Measurements from ENCODE around the gene ALK. TPM values are rescaled to one million over a fixed set of nuclear protein-coding genes. Genes with fewer than 3 reads are reported as not detected.

ALK gene
- total RNA-seq, 1 experiment from 2014 or later, result not detected

DNA sequence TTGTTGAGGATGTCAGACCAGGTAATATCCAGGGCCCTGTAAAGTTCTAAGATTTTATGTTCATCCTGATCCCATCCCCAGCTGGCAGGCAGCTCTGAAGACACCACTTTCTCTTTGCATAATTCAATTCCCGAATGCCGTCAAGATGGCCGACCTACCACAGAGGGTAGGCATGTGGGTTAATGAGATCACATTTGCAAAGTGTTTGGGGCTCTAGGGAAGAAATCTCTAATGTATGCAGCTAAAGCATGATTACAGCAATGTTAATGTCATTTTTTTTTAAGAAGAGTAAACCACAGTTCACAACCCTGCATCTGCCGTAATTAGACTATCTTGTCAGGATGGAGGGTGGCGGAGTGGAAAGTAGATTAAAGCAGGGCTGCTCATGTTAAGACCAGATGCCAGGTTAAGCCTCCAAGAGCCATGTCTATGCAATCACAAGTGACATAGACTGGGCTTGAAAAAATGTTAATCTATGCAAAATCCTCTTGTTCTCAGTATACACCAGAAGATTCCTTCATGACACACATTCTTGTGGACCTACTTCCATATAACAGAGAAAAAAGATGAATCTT is 131.4 kb downstream of the ALK start:
- no peak overlapping the region for H3K4ac ChIP-seq (ENCODE audit: low read depth, low read length)
- H3K4me1 ChIP-seq (ENCODE audit: insufficient read depth, low read length), result no peaks in the 10 kb centered on the region
- no peak overlapping the region for H3K23ac ChIP-seq (ENCODE audit: insufficient read length, low read depth, low read length)
- H3K4me3 Mint-ChIP-seq, result no peak overlapping the region
- H2BK12ac ChIP-seq (ENCODE audit: insufficient read length, low read depth, low read length), result no peak overlapping the region
- no peak overlapping the region for H3T11ph ChIP-seq (ENCODE audit: low read length)
- H4K5ac ChIP-seq (ENCODE audit: insufficient read length, low read depth, low read length), result no peak overlapping the region
- H3K27me3 Mint-ChIP-seq (ENCODE audit: low read depth), result no peaks in the 10 kb centered on the region; the same call in none of the 2 replicates
- TF ChIP-seq, protein P1, sequence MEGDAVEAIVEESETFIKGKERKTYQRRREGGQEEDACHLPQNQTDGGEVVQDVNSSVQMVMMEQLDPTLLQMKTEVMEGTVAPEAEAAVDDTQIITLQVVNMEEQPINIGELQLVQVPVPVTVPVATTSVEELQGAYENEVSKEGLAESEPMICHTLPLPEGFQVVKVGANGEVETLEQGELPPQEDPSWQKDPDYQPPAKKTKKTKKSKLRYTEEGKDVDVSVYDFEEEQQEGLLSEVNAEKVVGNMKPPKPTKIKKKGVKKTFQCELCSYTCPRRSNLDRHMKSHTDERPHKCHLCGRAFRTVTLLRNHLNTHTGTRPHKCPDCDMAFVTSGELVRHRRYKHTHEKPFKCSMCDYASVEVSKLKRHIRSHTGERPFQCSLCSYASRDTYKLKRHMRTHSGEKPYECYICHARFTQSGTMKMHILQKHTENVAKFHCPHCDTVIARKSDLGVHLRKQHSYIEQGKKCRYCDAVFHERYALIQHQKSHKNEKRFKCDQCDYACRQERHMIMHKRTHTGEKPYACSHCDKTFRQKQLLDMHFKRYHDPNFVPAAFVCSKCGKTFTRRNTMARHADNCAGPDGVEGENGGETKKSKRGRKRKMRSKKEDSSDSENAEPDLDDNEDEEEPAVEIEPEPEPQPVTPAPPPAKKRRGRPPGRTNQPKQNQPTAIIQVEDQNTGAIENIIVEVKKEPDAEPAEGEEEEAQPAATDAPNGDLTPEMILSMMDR (conservative IDR thresholded peaks at IDR 0.05), result no peak
- no peak overlapping the region for H3K18ac ChIP-seq (ENCODE audit: insufficient read length, low read depth, low read length)
- no peak for DNase-seq
- no peak overlapping the region for H2BK15ac ChIP-seq (ENCODE audit: low read depth, low read length)
- no peaks in the 10 kb centered on the region for H3K23me2 ChIP-seq (ENCODE audit: insufficient read length, low read depth, low read length, poor library complexity, severe bottlenecking)
- no peak overlapping the region for H3K27ac Mint-ChIP-seq
- no peaks in the 10 kb centered on the region for H4K20me1 ChIP-seq (ENCODE audit: control insufficient read depth, insufficient read depth, insufficient read length)
- peaks cover 0 to 3% of the 10 kb centered on the region in 2 experiments; a peak in 3 of 5 replicates for H3K9me3 Mint-ChIP-seq
- no peak overlapping the region for H3K4me2 ChIP-seq (ENCODE audit: insufficient read depth, insufficient read length, low read length)
- no peaks in the 10 kb centered on the region for H3K9me3 ChIP-seq (ENCODE audit: control insufficient read depth, low read depth, low read length)
- no peak overlapping the region for H3K56ac ChIP-seq (ENCODE audit: insufficient read length, low read depth, low read length)
- H2BK5ac ChIP-seq (ENCODE audit: insufficient read length, low read length), result no peak overlapping the region
- no peak overlapping the region for H3K9ac ChIP-seq (ENCODE audit: extremely low read depth, insufficient read length, low read length)
- H3K79me1 ChIP-seq (ENCODE audit: insufficient read depth, low read depth, low read length, poor library complexity, severe bottlenecking), result no peaks in the 10 kb centered on the region
- no peaks in the 10 kb centered on the region for H3K79me2 ChIP-seq (ENCODE audit: insufficient read depth, low read length)
- H3K14ac ChIP-seq (ENCODE audit: insufficient read depth, low read length), result no peak overlapping the region
- H4K8ac ChIP-seq (replicated peaks; ENCODE audit: insufficient read length, low read depth, low read length), result no peak overlapping the region
- no CpG with 5 or more reads among the region's 5 CpGs for WGBS (ENCODE audit: extremely low coverage, insufficient read length, low lambda C conversion rate)
- no peak overlapping the region for H2AK5ac ChIP-seq (ENCODE audit: insufficient read length, low read length)
- H3K27me3 ChIP-seq (ENCODE audit: insufficient read depth, low read length), result no peaks in the 10 kb centered on the region
- H3K27ac ChIP-seq (ENCODE audit: insufficient read length, low read depth, low read length), result no peak overlapping the region
- no peaks in the 10 kb centered on the region for H3K4me1 Mint-ChIP-seq
- no peak overlapping the region for H2BK120ac ChIP-seq (ENCODE audit: low read depth, low read length, poor library complexity, severe bottlenecking)
- H2AFZ ChIP-seq (ENCODE audit: low read length), result no peak overlapping the region
- H2BK20ac ChIP-seq (ENCODE audit: low read depth, low read length, poor library complexity, severe bottlenecking), result no peak overlapping the region
- H4K91ac ChIP-seq (ENCODE audit: insufficient read length, low read depth, low read length), result no peak overlapping the region
- no peaks in the 10 kb centered on the region for H3K36me3 Mint-ChIP-seq (ENCODE audit: insufficient read depth in 1 of 3, low read depth in 3 of 3)
